H9 (cell line): ENCODE measurements around the gene ARID2. TPM values are rescaled to one million over a fixed set of nuclear protein-coding genes. Genes with fewer than 3 reads are reported as not detected.

Experiments used
- DNase-seq: peaks from one replicate; pipeline ENCODE4 v3.0.0-alpha.2; 2017
- H2AFZ ChIP-seq: one replicate; pipeline ENCODE4 v1.6.1; 2013; ENCODE audit warnings: mild to moderate bottlenecking, low read length, control low read depth, moderate library complexity
- H2AK5ac ChIP-seq: 2 replicates; pipeline ENCODE4 v1.6.1; 2013; ENCODE audit warnings: low read length, control low read depth, mixed read lengths; ENCODE audit not compliant: insufficient read length
- H2BK120ac ChIP-seq: one replicate; pipeline ENCODE4 v1.6.1; 2013; ENCODE audit warnings: low read depth, mild to moderate bottlenecking, low read length, control low read depth, inconsistent platforms; ENCODE audit not compliant: poor library complexity, severe bottlenecking
- H2BK12ac ChIP-seq: 2 replicates; pipeline ENCODE4 v1.6.1; 2013; ENCODE audit warnings: low read length, control low read depth, mixed read lengths, low read depth; ENCODE audit not compliant: insufficient read length
- H2BK15ac ChIP-seq: 2 replicates; pipeline ENCODE4 v1.6.1; 2013; ENCODE audit warnings: low read depth, low read length, control low read depth
- H2BK20ac ChIP-seq: one replicate; pipeline ENCODE4 v1.6.1; 2013; ENCODE audit warnings: low read depth, mild to moderate bottlenecking, low read length, control low read depth, inconsistent platforms; ENCODE audit not compliant: poor library complexity, severe bottlenecking
- H2BK5ac ChIP-seq: 2 replicates; pipeline ENCODE4 v1.6.1; 2013; ENCODE audit warnings: low read length, control low read depth, mixed read lengths; ENCODE audit not compliant: insufficient read length
- H3K14ac ChIP-seq: 2 replicates; pipeline ENCODE4 v1.6.1; 2013; ENCODE audit warnings: low read length, control low read depth; ENCODE audit not compliant: insufficient read depth
- H3K18ac ChIP-seq: 2 replicates; pipeline ENCODE4 v1.6.1; 2013; ENCODE audit warnings: low read depth, mild to moderate bottlenecking, mixed read lengths, low read length, control low read depth; ENCODE audit not compliant: insufficient read length
- H3K23ac ChIP-seq: 2 replicates; pipeline ENCODE4 v1.6.1; 2013; ENCODE audit warnings: low read length, control low read depth, mixed read lengths, low read depth; ENCODE audit not compliant: insufficient read length
- H3K23me2 ChIP-seq: 2 replicates; pipeline ENCODE4 v1.6.1; 2013; ENCODE audit warnings: low read depth, mild to moderate bottlenecking, mixed read lengths, low read length, control low read depth; ENCODE audit not compliant: insufficient read length, poor library complexity, severe bottlenecking
- H3K27ac ChIP-seq: 2 replicates; pipeline ENCODE4 v1.5.1; 2013; ENCODE audit warnings: low read length, control low read depth, mixed read lengths, low read depth; ENCODE audit not compliant: insufficient read length
- H3K27me3 ChIP-seq: 2 replicates; pipeline ENCODE4 v1.6.1; 2013; ENCODE audit warnings: low read length, control low read depth, inconsistent platforms; ENCODE audit not compliant: insufficient read depth
- H3K4ac ChIP-seq: 2 replicates; pipeline ENCODE4 v1.6.1; 2013; ENCODE audit warnings: low read depth, mild to moderate bottlenecking, control low read depth, inconsistent platforms, low read length, moderate library complexity
- H3K4me1 ChIP-seq: 2 replicates; pipeline ENCODE4 v1.6.1; 2013; ENCODE audit warnings: low read length, control low read depth, inconsistent platforms; ENCODE audit not compliant: insufficient read depth
- H3K4me2 ChIP-seq: 2 replicates; pipeline ENCODE4 v1.6.1; 2013; ENCODE audit warnings: low read length, control low read depth, mixed read lengths; ENCODE audit not compliant: insufficient read length, insufficient read depth
- H3K56ac ChIP-seq: 2 replicates; pipeline ENCODE4 v1.6.1; 2013; ENCODE audit warnings: low read depth, mild to moderate bottlenecking, mixed read lengths, low read length, control low read depth; ENCODE audit not compliant: insufficient read length
- H3K79me1 ChIP-seq: 2 replicates; pipeline ENCODE4 v1.6.1; 2013; ENCODE audit warnings: low read depth, mild to moderate bottlenecking, moderate library complexity, low read length, control low read depth, inconsistent platforms; ENCODE audit not compliant: insufficient read depth, poor library complexity, severe bottlenecking
- H3K79me2 ChIP-seq: 2 replicates; pipeline ENCODE4 v1.6.1; 2013; ENCODE audit warnings: low read length, control low read depth, inconsistent platforms; ENCODE audit not compliant: insufficient read depth
- H3K9ac ChIP-seq: 2 replicates; pipeline ENCODE4 v1.6.1; 2013; ENCODE audit warnings: low read length, control low read depth, mixed read lengths; ENCODE audit not compliant: insufficient read length; ENCODE audit errors: extremely low read depth
- H3K9me3 ChIP-seq: one replicate; pipeline ENCODE4 v1.6.1; 2013; ENCODE audit warnings: low read depth, low read length, inconsistent platforms; ENCODE audit not compliant: control insufficient read depth
- H3T11ph ChIP-seq: one replicate; pipeline ENCODE4 v1.6.1; 2013; ENCODE audit warnings: mild to moderate bottlenecking, low read length, control low read depth, inconsistent platforms
- H4K20me1 ChIP-seq: one replicate; pipeline ENCODE4 v1.6.1; 2013; ENCODE audit not compliant: control insufficient read depth, insufficient read length, insufficient read depth
- H4K5ac ChIP-seq: 2 replicates; pipeline ENCODE4 v1.6.1; 2013; ENCODE audit warnings: low read depth, mild to moderate bottlenecking, mixed read lengths, low read length, control low read depth; ENCODE audit not compliant: insufficient read length
- H4K8ac ChIP-seq: replicated peaks from 2 replicates; pipeline ENCODE4 v1.6.1; 2013; ENCODE audit warnings: low read length, control low read depth, mixed read lengths, low read depth; ENCODE audit not compliant: insufficient read length
- H4K91ac ChIP-seq: 2 replicates; pipeline ENCODE4 v1.6.1; 2013; ENCODE audit warnings: low read depth, mild to moderate bottlenecking, moderate library complexity, mixed read lengths, low read length, control low read depth; ENCODE audit not compliant: insufficient read length
- H3K27ac Mint-ChIP-seq, 3 experiments: 2 replicates in 2 of 3; 3 replicates in 1 of 3; pipeline ENCODE4 v1.8.0; 2020 to 2021; ENCODE audit warnings: mixed read lengths in 3 of 3, mild to moderate bottlenecking in 1 of 3, moderate library complexity in 1 of 3
- H3K27me3 Mint-ChIP-seq: 2 replicates; pipeline ENCODE4 v1.8.0; 2021; ENCODE audit warnings: low read depth, mild to moderate bottlenecking, moderate library complexity, mixed read lengths
- H3K36me3 Mint-ChIP-seq, 3 experiments: 2 replicates in 2 of 3; 3 replicates in 1 of 3; pipeline ENCODE4 v1.8.0; 2020 to 2021; ENCODE audit warnings: low read depth in 3 of 3, mixed read lengths in 3 of 3; ENCODE audit not compliant: insufficient read depth in 1 of 3
- H3K4me1 Mint-ChIP-seq, 2 experiments: 2 replicates each; pipeline ENCODE4 v1.8.0; 2020; ENCODE audit warnings: mixed read lengths in 2 of 2
- H3K4me3 Mint-ChIP-seq, 2 experiments: 2 replicates in 1 of 2; 3 replicates in 1 of 2; pipeline ENCODE4 v1.8.0; 2020 to 2021; ENCODE audit warnings: mild to moderate bottlenecking in 2 of 2, mixed read lengths in 2 of 2, moderate library complexity in 1 of 2
- H3K9me3 Mint-ChIP-seq, 2 experiments: 2 replicates in 1 of 2; 3 replicates in 1 of 2; pipeline ENCODE4 v1.8.0; 2020; ENCODE audit warnings: mild to moderate bottlenecking in 2 of 2, mixed read lengths in 2 of 2, moderate library complexity in 1 of 2
- CTCF ChIP-seq: fragments of 200-600 bp; sonication (generic); conservative IDR thresholded peaks from 3 replicates; pipeline ENCODE4 v1.8.0; 2021; ENCODE audit warnings: antibody characterized with exemption, mild to moderate bottlenecking
- WGBS: extraction: QIAGEN DNeasy Blood & Tissue Kit; methylation state at CpG from one replicate; pipeline ENCODE4 v1.1.7; 2013; ENCODE audit warnings: missing lambda C conversion rate, low lambda C conversion rate, mixed read lengths; ENCODE audit not compliant: insufficient read length; ENCODE audit errors: extremely low coverage; 5-methylcytosine and 5-hydroxymethylcytosine counted together
- total RNA-seq: library from RNA; stranded (reverse); gene quantifications from 2 replicates; pipeline ENCODE4 v1.2.1, GENCODE V29; 2021

Gene ARID2
- total RNA-seq, 1 experiment from 2014 or later = 63.8 TPM

- Histone ChIP-seq H3K4me2 (no peak overlapping the region), H2BK20ac (no peak overlapping the region), H3K18ac (no peak overlapping the region), H3K56ac (no peak overlapping the region), H3K27ac (no peak overlapping the region), H3K23ac (no peak overlapping the region), H3K79me2 (no peaks in the 10 kb centered on the region), H3K9me3 (no peaks in the 10 kb centered on the region), H4K5ac (no peak overlapping the region), H3T11ph (no peak overlapping the region), H2BK5ac (no peak overlapping the region), H2BK15ac (no peak overlapping the region), H3K9ac (no peak overlapping the region), H3K23me2 (no peaks in the 10 kb centered on the region), H3K14ac (no peak overlapping the region), H2AFZ (no peak overlapping the region), H3K4ac (no peak overlapping the region), H2AK5ac (no peak overlapping the region), H4K91ac (no peak overlapping the region), H2BK120ac (no peak overlapping the region), H3K27me3 (no peaks in the 10 kb centered on the region; the same call in 1 of the 2 replicates), H2BK12ac (no peak overlapping the region), H4K20me1 (no peaks in the 10 kb centered on the region), H4K8ac (no peak overlapping the region), H3K79me1 (no peaks in the 10 kb centered on the region), H3K4me1 (no peaks in the 10 kb centered on the region)
- Mint-ChIP-seq H3K36me3 (peaks cover 31 to 62% (median 60%) of the 10 kb centered on the region in 3 experiments; a peak in 6 of 7 replicates), H3K4me1 (no peaks in the 10 kb centered on the region), H3K27ac (no peak overlapping the region), H3K27me3 (no peaks in the 10 kb centered on the region), H3K4me3 (no peak overlapping the region), H3K9me3 (no peaks in the 10 kb centered on the region)
- no CpG with 5 or more reads among the region's 3 CpGs for WGBS
- no peak for DNase-seq
- TF ChIP-seq CTCF = no peak
Measured at GRCh38 chr12:45853550-45853949, 124.0 kb downstream of the ARID2 start.
